HAP-1 (cell line): ENCODE results near the gene H6PD.

Experiments used
- DNase-seq, 2 experiments: peaks; one replicate each; pipeline ENCODE4 v3.0.0-alpha.2; 2016 to 2020; ENCODE audit warnings: low spot score in 2 of 2
- H3K27me3 ChIP-seq: fragments of 250-450 bp; sonication (Bioruptor Pico); 2 replicates; pipeline ENCODE4 v1.5.1; 2020; ENCODE audit warnings: low read depth, mild to moderate bottlenecking, moderate library complexity
- H3K36me3 ChIP-seq: fragments of 250-450 bp; sonication (Bioruptor Pico); replicated peaks from 2 replicates; pipeline ENCODE4 v1.5.1; 2020; ENCODE audit warnings: mild to moderate bottlenecking
- H3K4me1 ChIP-seq: fragments of 250-450 bp; sonication (Bioruptor Pico); 2 replicates; pipeline ENCODE4 v1.5.1; 2020; ENCODE audit warnings: mild to moderate bottlenecking
- H3K4me3 ChIP-seq: fragments of 250-450 bp; sonication (Bioruptor Pico); 2 replicates; pipeline ENCODE4 v1.5.1; 2020; ENCODE audit warnings: mild to moderate bottlenecking, moderate library complexity
- H3K9me3 ChIP-seq: fragments of 250-450 bp; sonication (Bioruptor Pico); 2 replicates; pipeline ENCODE4 v1.5.1; 2020; ENCODE audit warnings: mild to moderate bottlenecking, moderate library complexity
- in situ Hi-C: fragments of 300-500 bp; cut with MboI; formaldehyde crosslinking; loops from 3 replicates; pipeline ENCODE4 v1.14.3; 2020; ENCODE audit warnings: low sequenced_read_pairs, inconsistent platforms, mixed read lengths

The H6PD gene

DNA sequence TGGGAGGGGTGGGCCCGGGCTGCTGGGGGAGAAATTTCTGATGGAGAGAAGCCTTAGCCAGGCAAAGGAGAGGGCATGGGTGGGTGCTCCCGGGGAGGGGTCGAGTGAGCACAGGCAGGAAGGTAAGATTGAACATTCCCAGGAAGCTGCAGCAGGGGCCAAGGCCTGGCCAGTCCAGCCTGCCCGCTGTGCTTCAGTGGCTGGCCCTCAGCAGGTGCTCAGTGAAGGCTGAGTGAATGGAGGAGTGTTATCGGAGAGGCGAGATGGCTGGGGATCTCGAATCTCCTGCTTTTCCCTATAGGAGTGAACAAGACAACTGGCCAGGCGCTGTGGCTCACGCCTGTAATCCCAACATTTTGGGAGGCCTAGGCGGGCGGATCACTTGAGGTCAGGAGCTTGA, 79.0 kb downstream of the H6PD start:
- in situ Hi-C loops, result no loop called here
- no peak for DNase-seq
- H3K9me3 ChIP-seq, result no peaks in the 10 kb centered on the region
- no peaks in the 10 kb centered on the region for H3K36me3 ChIP-seq
- no peaks in the 10 kb centered on the region for H3K27me3 ChIP-seq
- no peak overlapping the region for H3K4me3 ChIP-seq
- no peaks in the 10 kb centered on the region; the same call in 1 of the 2 replicates for H3K4me1 ChIP-seq

- Histone ChIP-seq H3K27me3 (no peaks in the 10 kb centered on the region), H3K9me3 (no peaks in the 10 kb centered on the region), H3K4me1 (no peaks in the 10 kb centered on the region; the same call in 1 of the 2 replicates), H3K36me3 (no peaks in the 10 kb centered on the region), H3K4me3 (no peak overlapping the region)
- no peak for DNase-seq
- in situ Hi-C loops, result no loop called here
Observed at GRCh38 chr1:9314111-9314510, 79.5 kb downstream of the H6PD start.

DNA sequence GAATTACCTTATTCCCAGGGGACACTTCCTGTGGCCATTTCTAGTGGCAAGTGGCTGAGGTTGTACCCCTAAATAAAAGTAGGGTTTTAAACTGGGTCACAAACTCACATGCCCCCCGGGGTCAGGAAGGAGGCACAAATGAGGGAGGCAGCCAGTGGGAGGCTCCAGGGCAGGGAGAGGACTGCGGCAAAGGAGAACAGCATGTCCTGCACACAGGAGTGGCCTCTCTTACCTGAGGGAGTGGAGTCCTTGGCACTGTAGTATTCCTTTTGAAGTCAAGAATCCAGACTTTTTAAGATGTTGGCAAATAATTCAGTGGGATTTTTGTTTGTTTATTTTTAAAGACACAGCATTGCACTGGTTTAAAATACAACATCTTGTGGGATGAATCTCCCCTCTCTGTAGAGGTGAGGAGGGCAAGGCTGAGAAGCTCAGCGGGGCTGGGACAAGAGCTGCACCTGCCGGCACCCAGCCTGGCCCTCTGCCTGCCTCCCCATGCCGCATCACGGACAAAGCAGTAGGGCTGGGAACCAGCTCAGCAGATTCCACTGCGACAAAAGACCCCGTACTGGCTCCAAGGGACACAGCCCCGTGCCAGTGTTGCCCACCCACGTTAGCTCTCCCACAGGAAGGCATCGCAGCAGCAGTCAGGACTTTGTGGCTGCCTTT, 80.3 kb downstream of the H6PD start:
- H3K4me3 ChIP-seq, result no peak overlapping the region
- no peaks in the 10 kb centered on the region for H3K9me3 ChIP-seq
- no peaks in the 10 kb centered on the region; the same call in 1 of the 2 replicates for H3K4me1 ChIP-seq
- no peaks in the 10 kb centered on the region for H3K27me3 ChIP-seq
- H3K36me3 ChIP-seq, result no peaks in the 10 kb centered on the region
- DNase-seq, result no peak
- in situ Hi-C loops, result no loop called here

DNA sequence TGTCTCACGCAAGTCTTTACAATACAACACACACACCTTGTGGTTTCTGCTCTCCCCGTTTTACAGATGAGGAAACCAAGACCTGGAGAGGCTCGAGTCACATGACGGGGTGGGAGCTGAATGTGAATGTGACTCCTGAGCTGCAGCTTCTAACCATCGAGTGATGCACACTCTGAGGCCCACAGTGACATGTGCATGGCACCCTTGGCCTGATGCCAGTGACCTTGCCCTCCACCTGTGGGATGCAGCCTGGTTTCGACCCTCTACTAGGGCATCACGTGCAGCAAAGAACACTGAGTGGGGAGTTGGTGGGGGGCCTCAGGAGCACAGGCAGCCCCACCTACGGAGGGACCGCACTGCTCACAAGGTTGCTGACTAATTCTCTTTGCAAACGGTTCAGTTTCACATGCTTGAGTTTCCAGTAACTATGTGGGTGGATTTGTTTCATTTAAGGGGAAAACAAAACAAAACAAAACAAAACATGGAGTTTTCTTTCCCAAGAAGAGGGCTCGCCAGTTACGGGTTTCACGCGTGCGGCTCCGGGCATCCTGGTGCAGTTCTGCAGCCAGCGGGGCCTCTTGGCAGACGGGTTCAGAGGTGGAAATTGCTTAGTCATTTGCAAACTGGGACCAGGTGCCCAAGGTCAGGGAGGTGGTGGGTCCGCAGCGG, 81.0 kb downstream of the H6PD start:
- no peaks in the 10 kb centered on the region for H3K36me3 ChIP-seq
- no peak for DNase-seq
- in situ Hi-C loops, result no loop called here
- no peaks in the 10 kb centered on the region for H3K27me3 ChIP-seq
- H3K9me3 ChIP-seq, result no peaks in the 10 kb centered on the region
- no peak overlapping the region for H3K4me3 ChIP-seq
- H3K4me1 ChIP-seq, result no peaks in the 10 kb centered on the region; the same call in 1 of the 2 replicates

DNA sequence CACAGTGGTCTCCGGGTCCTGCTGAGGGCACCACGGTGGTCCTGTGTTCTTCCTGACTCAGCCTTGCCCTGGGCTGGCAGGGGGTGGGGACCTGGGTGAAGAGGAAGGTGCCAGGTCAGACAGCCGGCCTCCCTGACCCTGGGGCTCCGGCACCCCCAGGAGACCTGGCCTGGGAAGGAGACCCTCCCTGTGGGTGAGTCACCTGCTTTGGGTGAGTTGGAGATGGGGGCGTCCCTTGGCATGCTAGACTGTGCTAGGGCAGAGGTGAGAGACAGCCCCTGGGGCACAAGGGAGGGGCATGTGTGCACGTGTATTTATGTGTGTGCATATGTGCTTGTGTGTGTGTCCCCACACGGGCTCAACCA, 81.5 kb downstream of the H6PD start:
- in situ Hi-C loops, result no loop called here
- no peaks in the 10 kb centered on the region for H3K36me3 ChIP-seq
- no peak for DNase-seq
- no peaks in the 10 kb centered on the region; the same call in 1 of the 2 replicates for H3K4me1 ChIP-seq
- no peaks in the 10 kb centered on the region for H3K9me3 ChIP-seq
- no peaks in the 10 kb centered on the region for H3K27me3 ChIP-seq
- no peak overlapping the region for H3K4me3 ChIP-seq

- no peaks in the 10 kb centered on the region for H3K27me3 ChIP-seq
- H3K4me3 ChIP-seq, result no peak overlapping the region
- H3K4me1 ChIP-seq, result no peaks in the 10 kb centered on the region; the same call in 1 of the 2 replicates
- H3K9me3 ChIP-seq, result no peaks in the 10 kb centered on the region
- DNase-seq, result no peak
- H3K36me3 ChIP-seq, result no peaks in the 10 kb centered on the region
- in situ Hi-C loops, result no loop called here
Observed at GRCh38 chr1:9316512-9316911, 81.9 kb downstream of the H6PD start.

DNA sequence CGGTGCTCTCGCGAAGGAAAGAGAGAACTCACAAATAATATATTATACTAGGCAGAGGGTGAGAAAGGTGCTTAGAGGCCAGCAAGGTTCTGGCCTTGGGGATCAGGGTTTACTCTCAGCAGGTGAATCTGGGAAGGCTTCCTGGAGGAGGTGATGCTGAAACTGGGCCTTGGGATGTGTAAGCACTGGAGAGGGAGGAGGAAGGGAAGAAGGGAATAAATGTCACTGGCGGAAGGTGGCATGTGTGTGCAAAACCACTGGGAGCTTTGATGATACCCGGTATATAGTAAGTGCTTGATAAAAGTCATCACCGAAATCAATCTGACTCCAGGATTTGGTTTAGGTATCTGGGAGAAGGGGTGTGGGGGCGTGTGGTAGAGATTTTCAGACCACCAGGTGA, 82.5 kb downstream of the H6PD start:
- H3K9me3 ChIP-seq, result no peaks in the 10 kb centered on the region
- H3K4me1 ChIP-seq, result no peaks in the 10 kb centered on the region; the same call in 1 of the 2 replicates
- in situ Hi-C loops, result no loop called here
- no peaks in the 10 kb centered on the region for H3K27me3 ChIP-seq
- H3K36me3 ChIP-seq, result no peaks in the 10 kb centered on the region
- H3K4me3 ChIP-seq, result no peak overlapping the region
- DNase-seq, result no peak

- Histone ChIP-seq H3K27me3 (no peaks in the 10 kb centered on the region), H3K9me3 (no peaks in the 10 kb centered on the region), H3K36me3 (no peaks in the 10 kb centered on the region), H3K4me3 (no peak overlapping the region), H3K4me1 (no peaks in the 10 kb centered on the region)
- no peak for DNase-seq
- in situ Hi-C loops, result no loop called here
Observed at GRCh38 chr1:9317591-9318417, 83.2 kb downstream of the H6PD start.

GRCh38 chr1:9319208-9319788, 84.7 kb downstream of the H6PD start:
- Histone ChIP-seq H3K9me3 (no peaks in the 10 kb centered on the region), H3K4me3 (no peak overlapping the region), H3K27me3 (no peaks in the 10 kb centered on the region), H3K36me3 (no peaks in the 10 kb centered on the region), H3K4me1 (no peaks in the 10 kb centered on the region)
- DNase-seq, result no peak
- in situ Hi-C loops, result no loop called here

GRCh38 chr1:9319789-9320519, 85.4 kb downstream of the H6PD start:
- Histone ChIP-seq H3K27me3 (no peaks in the 10 kb centered on the region), H3K9me3 (no peaks in the 10 kb centered on the region), H3K4me1 (no peaks in the 10 kb centered on the region), H3K36me3 (no peaks in the 10 kb centered on the region), H3K4me3 (no peak overlapping the region)
- in situ Hi-C loops, result no loop called here
- no peak for DNase-seq
